GM23338 (cell line): ENCODE data around the gene PRR12. TPM values are rescaled to one million over a fixed set of nuclear protein-coding genes. Genes with fewer than 3 reads are reported as not detected.
A peak's percentile ranks its signal among the peaks of the same experiment; 100 is the strongest.

Experiments
- ATAC-seq: fragments of 200-7000 bp; cut with Tn5 transposase; 3 replicates; pipeline ENCODE4 v1.9.1; 2020
- DNase-seq: peaks from one replicate; pipeline ENCODE4 v3.0.0-alpha.2; 2015; ENCODE audit warnings: low spot score
- H2AFZ ChIP-seq: fragments of 200-600 bp; sonication (generic); 2 replicates; pipeline ENCODE4 v1.8.0; 2016; ENCODE audit warnings: antibody characterized with exemption, mild to moderate bottlenecking, moderate library complexity
- H3F3A ChIP-seq: fragments of 200-600 bp; sonication (generic); replicated peaks from 2 replicates; pipeline ENCODE4 v1.8.0; 2017; ENCODE audit warnings: antibody characterized with exemption, mixed run types, low read depth
- H3K27ac ChIP-seq: fragments of 200-600 bp; sonication (generic); 2 replicates; pipeline ENCODE4 v1.6.1; 2016; ENCODE audit warnings: low read depth
- H3K27me3 ChIP-seq: fragments of 200-600 bp; sonication (generic); 2 replicates; pipeline ENCODE4 v1.8.0; 2016; ENCODE audit warnings: mild to moderate bottlenecking, mixed run types, moderate library complexity; ENCODE audit not compliant: insufficient read depth
- H3K36me3 ChIP-seq: fragments of 200-600 bp; sonication (generic); 2 replicates; pipeline ENCODE4 v1.8.0; 2016; ENCODE audit warnings: mild to moderate bottlenecking; ENCODE audit not compliant: insufficient read depth
- H3K4me1 ChIP-seq: fragments of 200-600 bp; sonication (generic); 2 replicates; pipeline ENCODE4 v1.8.0; 2016; ENCODE audit warnings: mild to moderate bottlenecking, moderate library complexity; ENCODE audit not compliant: insufficient read depth
- H3K4me2 ChIP-seq: fragments of 200-600 bp; sonication (generic); 2 replicates; pipeline ENCODE4 v1.7.1; 2017; ENCODE audit warnings: mixed run types
- H3K4me3 ChIP-seq: fragments of 200-600 bp; sonication (generic); 2 replicates; pipeline ENCODE4 v1.6.1; 2016; ENCODE audit warnings: mixed run types
- H3K79me2 ChIP-seq: fragments of 200-600 bp; sonication (generic); replicated peaks from 2 replicates; pipeline ENCODE4 v1.8.0; 2017; ENCODE audit warnings: mild to moderate bottlenecking; ENCODE audit not compliant: insufficient read depth
- H3K9me2 ChIP-seq: fragments of 200-600 bp; sonication (generic); 2 replicates; pipeline ENCODE4 v1.8.0; 2017; ENCODE audit not compliant: insufficient read depth
- H4K20me1 ChIP-seq: fragments of 200-600 bp; sonication (generic); replicated peaks from 2 replicates; pipeline ENCODE4 v1.8.0; 2017; ENCODE audit warnings: mild to moderate bottlenecking; ENCODE audit not compliant: insufficient read depth
- H3K27ac Mint-ChIP-seq: 2 replicates; pipeline ENCODE4 v1.8.0; 2020; ENCODE audit warnings: inconsistent platforms, mild to moderate bottlenecking, moderate library complexity, mixed read lengths
- H3K27me3 Mint-ChIP-seq: 3 replicates; pipeline ENCODE4 v1.8.0; 2022; ENCODE audit warnings: low read depth, mild to moderate bottlenecking, moderate library complexity, mixed read lengths, inconsistent platforms; ENCODE audit not compliant: insufficient read depth, poor library complexity
- H3K36me3 Mint-ChIP-seq: 3 replicates; pipeline ENCODE4 v1.8.0; 2021; ENCODE audit warnings: low read depth, mild to moderate bottlenecking, inconsistent platforms, moderate library complexity, mixed read lengths
- H3K4me1 Mint-ChIP-seq: 3 replicates; pipeline ENCODE4 v1.8.0; 2020; ENCODE audit warnings: mild to moderate bottlenecking, inconsistent platforms, mixed read lengths
- H3K4me3 Mint-ChIP-seq: 3 replicates; pipeline ENCODE4 v1.8.0; 2021; ENCODE audit warnings: moderate library complexity, mild to moderate bottlenecking, inconsistent platforms, mixed read lengths
- H3K9me3 Mint-ChIP-seq: 3 replicates; pipeline ENCODE4 v1.8.0; 2020; ENCODE audit warnings: moderate library complexity, mild to moderate bottlenecking, inconsistent platforms, mixed read lengths
- CTCF ChIP-seq, 2 experiments: fragments of 200-600 bp in 1 of 2; sonication (generic) in 1 of 2; conservative IDR thresholded peaks; 2 replicates each; pipeline versions ENCODE4 v1.5.1 to v1.6.1; 2016 to 2017; ENCODE audit warnings: antibody characterized with exemption in 2 of 2, low read depth in 2 of 2, mild to moderate bottlenecking in 2 of 2, moderate library complexity in 1 of 2
- ETS1 ChIP-seq: IDR thresholded peaks from 2 replicates; pipeline ENCODE4 v1.6.1; 2016; ENCODE audit warnings: antibody characterized with exemption
- EZH2 ChIP-seq: fragments of 200-600 bp; sonication (generic); IDR thresholded peaks from one replicate; pipeline ENCODE4 v1.8.0; 2017; ENCODE audit warnings: antibody characterized with exemption, mild to moderate bottlenecking, low read depth; ENCODE audit not compliant: unreplicated experiment
- EZH2phosphoT487 ChIP-seq: fragments of 200-600 bp; sonication (generic); IDR thresholded peaks from one replicate; pipeline ENCODE4 v1.8.1; 2018; ENCODE audit warnings: antibody characterized with exemption; ENCODE audit not compliant: unreplicated experiment
- JUNB ChIP-seq: IDR thresholded peaks from one replicate; pipeline ENCODE4 v1.6.1; 2016; ENCODE audit warnings: antibody characterized with exemption; ENCODE audit not compliant: unreplicated experiment
- POLR2AphosphoS5 ChIP-seq: IDR thresholded peaks from 2 replicates; pipeline ENCODE4 v1.6.1; 2016; ENCODE audit warnings: antibody characterized with exemption, low read depth
- REST ChIP-seq: IDR thresholded peaks from one replicate; pipeline ENCODE4 v1.6.1; 2018; ENCODE audit warnings: antibody characterized with exemption; ENCODE audit not compliant: unreplicated experiment
- STAT1 ChIP-seq: IDR thresholded peaks from one replicate; pipeline ENCODE4 v1.6.1; 2016; ENCODE audit warnings: antibody characterized with exemption; ENCODE audit not compliant: unreplicated experiment
- ZNF331 ChIP-seq: fragments of 250-450 bp; sonication (Bioruptor Pico); IDR thresholded peaks from 2 replicates; pipeline ENCODE4 v1.5.0; 2020; ENCODE audit warnings: low read depth, mild to moderate bottlenecking, moderate library complexity
- polyA plus RNA-seq: library from polyadenylated mRNA; unstranded; fragments of >200 nt; fragmentation: Nextera tagmentation; extraction: Ambion mirVana; gene quantifications from 2 replicates; pipeline ENCODE4 v1.2.1, GENCODE V29; 2016
- total RNA-seq: library from RNA; depleted of rRNA; stranded (reverse); fragments of >200 nt; shearing (Covaris generic); gene quantifications from 2 replicates; pipeline ENCODE4 v1.2.3, GENCODE V29; 2014

The PRR12 gene
- total and polyA plus RNA-seq, 2 experiments from 2014 or later: 8.6 to 41.6 TPM

GRCh38 chr19:49552749-49553148 is 38.2 kb upstream of the PRR12 start:
- Histone ChIP-seq H3K9me2 (no peaks in the 10 kb centered on the region), H3K4me1 (peaks cover 10% of the 10 kb centered on the region; the same call in 1 of the 2 replicates), H3K27me3 (no peaks in the 10 kb centered on the region), H3K36me3 (no peaks in the 10 kb centered on the region; the same call in 1 of the 2 replicates), H4K20me1 (no peaks in the 10 kb centered on the region), H3K79me2 (no peaks in the 10 kb centered on the region), H3K4me2 (no peak overlapping the region), H3F3A (peaks cover 24% of the 10 kb centered on the region), H3K4me3 (no peak overlapping the region), H3K27ac (no peak overlapping the region), H2AFZ (no peak overlapping the region)
- DNase-seq (no peak), ATAC-seq (no peak)
- H3K27me3 Mint-ChIP-seq: peaks cover 24% of the 10 kb centered on the region
- TF ChIP-seq ETS1: no peak
- TF ChIP-seq CTCF (conservative IDR thresholded peaks at IDR 0.05; ENCODE audit: low read depth in 2 of 2): no peak
- TF ChIP-seq REST: no peak
- no peak for TF ChIP-seq EZH2phosphoT487
- TF ChIP-seq ZNF331 (CRISPR knock-in tag): no peak
- no peak for TF ChIP-seq EZH2
- no peak overlapping the region for H3K4me3 Mint-ChIP-seq
- H3K27ac Mint-ChIP-seq: no peak overlapping the region
- H3K36me3 Mint-ChIP-seq: peaks cover 30% of the 10 kb centered on the region
- H3K9me3 Mint-ChIP-seq: no peaks in the 10 kb centered on the region
- peaks cover 6% of the 10 kb centered on the region for H3K4me1 Mint-ChIP-seq

GRCh38 chr19:49553451-49554271 is 37.3 kb upstream of the PRR12 start:
- no peak overlapping the region for H3K4me3 ChIP-seq
- H3K79me2 ChIP-seq: no peaks in the 10 kb centered on the region
- DNase-seq (no peak), ATAC-seq (no peak)
- Mint-ChIP-seq H3K27me3 (peaks cover 19% of the 10 kb centered on the region), H3K9me3 (no peaks in the 10 kb centered on the region), H3K4me3 (no peak overlapping the region), H3K27ac (no peak overlapping the region), H3K36me3 (peaks cover 36% of the 10 kb centered on the region), H3K4me1 (peaks cover 6% of the 10 kb centered on the region)
- no peaks in the 10 kb centered on the region; the same call in 1 of the 2 replicates for H3K36me3 ChIP-seq
- H3K4me2 ChIP-seq: no peak overlapping the region
- H3K27me3 ChIP-seq: no peaks in the 10 kb centered on the region
- H4K20me1 ChIP-seq: no peaks in the 10 kb centered on the region
- H2AFZ ChIP-seq: no peak overlapping the region
- H3K27ac ChIP-seq: no peak overlapping the region
- peaks cover 27% of the 10 kb centered on the region for H3F3A ChIP-seq
- TF ChIP-seq JUNB (no peak), POLR2AphosphoS5 (peak; percentile 22; the same call in 1 of the 2 replicates), STAT1 (no peak), ETS1 (no peak)
- peaks cover 10% of the 10 kb centered on the region; the same call in 1 of the 2 replicates for H3K4me1 ChIP-seq
- no peaks in the 10 kb centered on the region for H3K9me2 ChIP-seq
